Mesendoderm (in vitro differentiated cells): ENCODE measurements around the gene SEMA4A.

Experiments
- DNase-seq: peaks from one replicate; pipeline ENCODE4 v3.0.0; 2013
- H2AK5ac ChIP-seq: 2 replicates; pipeline ENCODE4 v1.6.1; 2013; ENCODE audit warnings: low read length, inconsistent platforms
- H2BK120ac ChIP-seq: 2 replicates; pipeline ENCODE4 v1.6.1; 2013; ENCODE audit warnings: low read depth, mild to moderate bottlenecking, low read length, moderate library complexity, mixed read lengths
- H2BK15ac ChIP-seq: replicated peaks from 2 replicates; pipeline ENCODE4 v1.6.1; 2013; ENCODE audit warnings: low read depth, mild to moderate bottlenecking, moderate library complexity
- H2BK5ac ChIP-seq: 2 replicates; pipeline ENCODE4 v1.6.1; 2013; ENCODE audit warnings: low read length, inconsistent platforms
- H3K18ac ChIP-seq: 2 replicates; pipeline ENCODE4 v1.6.1; 2013; ENCODE audit warnings: mild to moderate bottlenecking, low read length, mixed read lengths
- H3K23ac ChIP-seq: one replicate; pipeline ENCODE4 v1.6.1; 2013; ENCODE audit warnings: low read length
- H3K27ac ChIP-seq: 2 replicates; pipeline ENCODE4 v1.5.1; 2013; ENCODE audit warnings: low read depth, mild to moderate bottlenecking, inconsistent platforms, low read length, moderate library complexity
- H3K27me3 ChIP-seq: 2 replicates; pipeline ENCODE4 v1.6.1; 2013; ENCODE audit warnings: low read length, control low read depth, mild to moderate bottlenecking, inconsistent platforms; ENCODE audit not compliant: insufficient read depth, poor library complexity
- H3K36me3 ChIP-seq: 2 replicates; pipeline ENCODE4 v1.6.1; 2013; ENCODE audit warnings: low read length, inconsistent platforms; ENCODE audit not compliant: control insufficient read depth, insufficient read depth
- H3K4ac ChIP-seq: one replicate; pipeline ENCODE4 v1.6.1; 2013; ENCODE audit warnings: low read depth, mild to moderate bottlenecking, low read length, moderate library complexity
- H3K4me1 ChIP-seq: 2 replicates; pipeline ENCODE4 v1.6.1; 2013; ENCODE audit warnings: low read depth, low read length, inconsistent platforms; ENCODE audit not compliant: control insufficient read depth
- H3K4me2 ChIP-seq: 2 replicates; pipeline ENCODE4 v1.6.1; 2013; ENCODE audit warnings: low read length
- H3K4me3 ChIP-seq: 2 replicates; pipeline ENCODE4 v1.5.1; 2013; ENCODE audit warnings: mild to moderate bottlenecking, low read length
- H3K56ac ChIP-seq: one replicate; pipeline ENCODE4 v1.6.1; 2013; ENCODE audit warnings: low read length
- H3K79me1 ChIP-seq: 2 replicates; pipeline ENCODE4 v1.6.1; 2013; ENCODE audit warnings: low read length, inconsistent platforms
- H3K79me2 ChIP-seq: 2 replicates; pipeline ENCODE4 v1.6.1; 2013; ENCODE audit warnings: mild to moderate bottlenecking, low read length; ENCODE audit not compliant: control insufficient read depth, insufficient read depth
- H3K9ac ChIP-seq: 2 replicates; pipeline ENCODE4 v1.6.1; 2013; ENCODE audit warnings: low read length, inconsistent platforms
- H4K5ac ChIP-seq: one replicate; pipeline ENCODE4 v1.6.1; 2013; ENCODE audit warnings: low read length
- H4K8ac ChIP-seq: one replicate; pipeline ENCODE4 v1.6.1; 2013; ENCODE audit warnings: low read depth, mild to moderate bottlenecking, control low read depth, low read length, moderate library complexity
- WGBS: extraction: QIAGEN DNeasy Blood & Tissue Kit; methylation state at CpG from one replicate; pipeline ENCODE4 v1.1.7; 2013; ENCODE audit warnings: low lambda C conversion rate, missing lambda C conversion rate; ENCODE audit not compliant: insufficient coverage; ENCODE audit errors: extremely low coverage; 5-methylcytosine and 5-hydroxymethylcytosine counted together

SEMA4A gene

GRCh38 chr1:156165083-156165482 is 11.7 kb downstream of the SEMA4A start:
- Histone ChIP-seq H4K5ac (no peak overlapping the region), H3K4me3 (no peak overlapping the region), H3K27me3 (no peaks in the 10 kb centered on the region), H3K4ac (no peak overlapping the region), H3K79me2 (no peaks in the 10 kb centered on the region), H3K23ac (no peak overlapping the region), H3K4me1 (peaks cover 4% of the 10 kb centered on the region), H3K27ac (no peak overlapping the region), H2AK5ac (no peak overlapping the region), H3K9ac (no peak overlapping the region), H3K79me1 (no peaks in the 10 kb centered on the region), H3K36me3 (no peaks in the 10 kb centered on the region), H4K8ac (no peak overlapping the region), H2BK120ac (no peak overlapping the region), H3K18ac (no peak overlapping the region), H2BK5ac (no peak overlapping the region), H2BK15ac (no peak overlapping the region), H3K56ac (no peak overlapping the region), H3K4me2 (no peak overlapping the region)
- WGBS: no CpG with 5 or more reads among the region's 2 CpGs
- no peak for DNase-seq

GRCh38 chr1:156167536-156167935 is 14.2 kb downstream of the SEMA4A start:
- no peak for DNase-seq
- H3K4me3 ChIP-seq: no peak overlapping the region
- H3K18ac ChIP-seq: no peak overlapping the region
- no peak overlapping the region for H2AK5ac ChIP-seq
- H3K23ac ChIP-seq: no peak overlapping the region
- H3K27ac ChIP-seq: no peak overlapping the region
- H2BK5ac ChIP-seq: no peak overlapping the region
- H3K36me3 ChIP-seq: no peaks in the 10 kb centered on the region
- H3K27me3 ChIP-seq: no peaks in the 10 kb centered on the region
- H4K8ac ChIP-seq: no peak overlapping the region
- WGBS: no CpG with 5 or more reads among the region's 5 CpGs
- H2BK120ac ChIP-seq: no peak overlapping the region
- H2BK15ac ChIP-seq: no peak overlapping the region
- H4K5ac ChIP-seq: no peak overlapping the region
- no peak overlapping the region for H3K4me2 ChIP-seq
- no peaks in the 10 kb centered on the region for H3K79me1 ChIP-seq
- no peaks in the 10 kb centered on the region for H3K4me1 ChIP-seq
- no peak overlapping the region for H3K9ac ChIP-seq
- H3K56ac ChIP-seq: no peak overlapping the region
- no peaks in the 10 kb centered on the region for H3K79me2 ChIP-seq
- H3K4ac ChIP-seq: no peak overlapping the region

GRCh38 chr1:156172696-156173470 is 19.5 kb downstream of the SEMA4A start:
- H3K4me2 ChIP-seq: no peak overlapping the region
- H4K5ac ChIP-seq: no peak overlapping the region
- H2BK15ac ChIP-seq: no peak overlapping the region
- no peak overlapping the region for H3K4ac ChIP-seq
- no peaks in the 10 kb centered on the region for H3K79me1 ChIP-seq
- no CpG with 5 or more reads among the region's 9 CpGs for WGBS
- H2BK5ac ChIP-seq: no peak overlapping the region
- peak overlapping the region; percentile 46 for H3K56ac ChIP-seq
- H2AK5ac ChIP-seq: no peak overlapping the region
- no peaks in the 10 kb centered on the region for H3K36me3 ChIP-seq
- H3K23ac ChIP-seq: no peak overlapping the region
- H3K9ac ChIP-seq: no peak overlapping the region
- no peak overlapping the region for H3K18ac ChIP-seq
- H3K79me2 ChIP-seq: no peaks in the 10 kb centered on the region
- H3K4me3 ChIP-seq: no peak overlapping the region
- no peak overlapping the region for H2BK120ac ChIP-seq
- H4K8ac ChIP-seq: no peak overlapping the region
- DNase-seq: peak; percentile 61
- H3K4me1 ChIP-seq: peaks cover 3% of the 10 kb centered on the region
- no peak overlapping the region for H3K27ac ChIP-seq
- H3K27me3 ChIP-seq: no peaks in the 10 kb centered on the region

- Histone ChIP-seq H3K56ac (peak overlapping the region; percentile 75), H3K4me3 (no peak overlapping the region), H3K79me2 (no peaks in the 10 kb centered on the region), H2BK120ac (no peak overlapping the region), H3K36me3 (no peaks in the 10 kb centered on the region), H3K27ac (no peak overlapping the region), H3K23ac (no peak overlapping the region), H3K4ac (no peak overlapping the region), H3K27me3 (no peaks in the 10 kb centered on the region), H3K79me1 (no peaks in the 10 kb centered on the region), H3K18ac (no peak overlapping the region), H2BK5ac (peak overlapping the region; percentile 74), H3K9ac (no peak overlapping the region), H2BK15ac (no peak overlapping the region), H3K4me1 (peaks cover 7% of the 10 kb centered on the region), H3K4me2 (no peak overlapping the region), H4K5ac (no peak overlapping the region), H2AK5ac (peak overlapping the region; percentile 10), H4K8ac (no peak overlapping the region)
- no peak for DNase-seq
- WGBS: no CpG with 5 or more reads among the region's 12 CpGs
These were observed 23.3 kb downstream of the SEMA4A start for GRCh38 chr1:156176610-156177210.

GRCh38 chr1:156177919-156178654 is 24.7 kb downstream of the SEMA4A start:
- Histone ChIP-seq H2AK5ac (peak overlapping the region; percentile 98), H3K36me3 (no peaks in the 10 kb centered on the region), H3K23ac (no peak overlapping the region), H3K56ac (peak overlapping the region; percentile 75), H4K5ac (peak overlapping the region; percentile 5), H3K4ac (peak overlapping the region; percentile 57), H2BK5ac (peak overlapping the region; percentile 89), H2BK120ac (peak overlapping the region; percentile 76), H3K79me2 (no peaks in the 10 kb centered on the region), H3K27me3 (no peaks in the 10 kb centered on the region), H4K8ac (no peak overlapping the region), H3K4me1 (peaks cover 7% of the 10 kb centered on the region), H2BK15ac (no peak overlapping the region), H3K4me3 (no peak overlapping the region), H3K27ac (peak overlapping the region; percentile 87), H3K79me1 (no peaks in the 10 kb centered on the region), H3K18ac (peak overlapping the region; percentile 62), H3K4me2 (no peak overlapping the region), H3K9ac (no peak overlapping the region)
- no peak for DNase-seq
- WGBS: no CpG with 5 or more reads among the region's 7 CpGs
